ENCODE measurements around the gene RBM15B. TPM values are rescaled to one million over a fixed set of nuclear protein-coding genes. Genes with fewer than 3 reads are reported as not detected.

RBM15B gene
- total RNA-seq, 1 donor from 2014 or later, result 12.5 TPM

DNA sequence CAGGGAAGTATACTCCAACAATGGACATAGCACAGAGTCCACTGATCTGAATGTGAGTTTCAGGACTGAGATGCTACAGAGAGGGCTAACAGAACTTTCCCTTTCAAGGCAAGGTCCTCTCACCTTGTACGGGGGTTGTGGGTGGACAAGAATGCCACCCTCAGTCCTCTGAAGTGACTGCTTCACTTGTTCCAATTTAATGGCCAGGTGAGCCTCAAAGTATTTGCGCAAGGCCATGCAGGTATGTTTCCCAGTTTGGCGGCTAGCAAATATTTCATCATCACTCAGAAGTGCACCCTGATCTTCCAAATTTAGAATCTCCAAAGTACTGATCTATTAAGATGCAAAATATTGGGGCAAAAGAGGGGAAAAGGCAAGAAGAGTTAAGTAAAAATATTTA is 38.1 kb downstream of the RBM15B start:
- H3K4me3 ChIP-seq, result no peak overlapping the region

DNA sequence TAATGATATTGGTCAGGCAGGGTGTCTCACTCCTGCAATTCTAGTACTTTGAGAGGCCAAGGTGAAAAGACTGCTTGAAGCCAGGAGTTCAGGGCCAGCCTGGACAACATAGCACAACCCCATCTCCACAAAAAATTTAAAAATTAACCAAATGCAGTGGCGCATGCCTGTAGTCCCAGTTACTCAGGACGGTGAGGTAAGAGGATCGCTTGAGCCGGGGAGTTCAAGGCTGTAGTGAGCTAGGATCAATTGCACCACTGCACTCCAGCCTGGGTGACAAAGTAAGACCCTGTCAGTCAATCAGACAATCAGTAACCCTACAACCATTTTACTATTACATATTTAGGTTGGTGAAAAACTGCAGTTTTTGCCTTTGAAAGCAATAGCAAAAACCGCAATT is 43.0 kb downstream of the RBM15B start:
- H3K4me3 ChIP-seq, result no peak overlapping the region
- intact Hi-C loops (cut with micrococcal nuclease), result no loop called here
- peaks cover 6% of the 10 kb centered on the region for H3K4me1 ChIP-seq
- no peaks in the 10 kb centered on the region for H3K9me3 ChIP-seq (replicated peaks)
- H3K36me3 ChIP-seq, result peaks cover 59% of the 10 kb centered on the region
- no peak overlapping the region for H3K27ac ChIP-seq (replicated peaks)
- H3K27me3 ChIP-seq (ENCODE audit: low read depth), result no peaks in the 10 kb centered on the region
- no peak for DNase-seq
- TF ChIP-seq, protein P1, sequence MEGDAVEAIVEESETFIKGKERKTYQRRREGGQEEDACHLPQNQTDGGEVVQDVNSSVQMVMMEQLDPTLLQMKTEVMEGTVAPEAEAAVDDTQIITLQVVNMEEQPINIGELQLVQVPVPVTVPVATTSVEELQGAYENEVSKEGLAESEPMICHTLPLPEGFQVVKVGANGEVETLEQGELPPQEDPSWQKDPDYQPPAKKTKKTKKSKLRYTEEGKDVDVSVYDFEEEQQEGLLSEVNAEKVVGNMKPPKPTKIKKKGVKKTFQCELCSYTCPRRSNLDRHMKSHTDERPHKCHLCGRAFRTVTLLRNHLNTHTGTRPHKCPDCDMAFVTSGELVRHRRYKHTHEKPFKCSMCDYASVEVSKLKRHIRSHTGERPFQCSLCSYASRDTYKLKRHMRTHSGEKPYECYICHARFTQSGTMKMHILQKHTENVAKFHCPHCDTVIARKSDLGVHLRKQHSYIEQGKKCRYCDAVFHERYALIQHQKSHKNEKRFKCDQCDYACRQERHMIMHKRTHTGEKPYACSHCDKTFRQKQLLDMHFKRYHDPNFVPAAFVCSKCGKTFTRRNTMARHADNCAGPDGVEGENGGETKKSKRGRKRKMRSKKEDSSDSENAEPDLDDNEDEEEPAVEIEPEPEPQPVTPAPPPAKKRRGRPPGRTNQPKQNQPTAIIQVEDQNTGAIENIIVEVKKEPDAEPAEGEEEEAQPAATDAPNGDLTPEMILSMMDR (IDR thresholded peaks at IDR 0.05; ENCODE audit: borderline replicate concordance), result no peak

More for the DNA sequence above, 38.1 kb downstream of the RBM15B start:
- TF ChIP-seq, protein P1 (IDR thresholded peaks at IDR 0.05; ENCODE audit: borderline replicate concordance), result no peak
- no peaks in the 10 kb centered on the region for H3K27me3 ChIP-seq (ENCODE audit: low read depth)
- H3K4me1 ChIP-seq, result no peaks in the 10 kb centered on the region
- intact Hi-C loops (cut with micrococcal nuclease), result no loop called here
- no peak overlapping the region for H3K27ac ChIP-seq (replicated peaks)
- DNase-seq, result no peak
- H3K36me3 ChIP-seq, result peaks cover 79% of the 10 kb centered on the region
- H3K9me3 ChIP-seq (replicated peaks), result no peaks in the 10 kb centered on the region

DNA sequence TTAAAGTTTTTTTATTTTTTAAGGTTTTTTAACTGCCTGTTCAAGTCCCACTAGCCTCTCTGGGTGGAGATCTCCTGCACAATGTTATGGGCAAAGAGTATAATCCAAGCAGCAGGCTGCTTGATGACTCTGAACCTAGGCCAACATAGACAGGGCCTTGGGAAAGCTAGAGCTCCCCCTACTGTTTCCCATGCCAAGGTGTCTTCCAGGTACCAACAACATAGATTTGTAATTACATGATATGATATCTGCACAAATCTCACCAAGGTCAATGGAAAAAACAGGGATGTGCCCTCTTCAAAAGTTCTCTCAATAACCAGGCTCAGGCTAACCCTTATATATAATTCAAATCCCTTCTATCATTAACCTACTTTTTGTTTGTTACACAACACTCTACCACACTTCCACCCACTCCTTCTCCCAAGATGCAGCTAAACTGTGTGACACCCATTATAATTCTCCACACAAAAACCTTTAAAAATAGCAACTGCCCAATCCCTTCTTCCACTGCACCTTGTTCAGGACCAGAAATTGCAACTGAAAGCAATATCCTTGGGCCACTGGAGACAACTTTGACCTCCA is 43.8 kb downstream of the RBM15B start:
- H3K36me3 ChIP-seq, result peaks cover 59% of the 10 kb centered on the region
- intact Hi-C loops (cut with micrococcal nuclease), result no loop called here
- TF ChIP-seq, protein P1 (IDR thresholded peaks at IDR 0.05; ENCODE audit: borderline replicate concordance), result peak; percentile 70

DNA sequence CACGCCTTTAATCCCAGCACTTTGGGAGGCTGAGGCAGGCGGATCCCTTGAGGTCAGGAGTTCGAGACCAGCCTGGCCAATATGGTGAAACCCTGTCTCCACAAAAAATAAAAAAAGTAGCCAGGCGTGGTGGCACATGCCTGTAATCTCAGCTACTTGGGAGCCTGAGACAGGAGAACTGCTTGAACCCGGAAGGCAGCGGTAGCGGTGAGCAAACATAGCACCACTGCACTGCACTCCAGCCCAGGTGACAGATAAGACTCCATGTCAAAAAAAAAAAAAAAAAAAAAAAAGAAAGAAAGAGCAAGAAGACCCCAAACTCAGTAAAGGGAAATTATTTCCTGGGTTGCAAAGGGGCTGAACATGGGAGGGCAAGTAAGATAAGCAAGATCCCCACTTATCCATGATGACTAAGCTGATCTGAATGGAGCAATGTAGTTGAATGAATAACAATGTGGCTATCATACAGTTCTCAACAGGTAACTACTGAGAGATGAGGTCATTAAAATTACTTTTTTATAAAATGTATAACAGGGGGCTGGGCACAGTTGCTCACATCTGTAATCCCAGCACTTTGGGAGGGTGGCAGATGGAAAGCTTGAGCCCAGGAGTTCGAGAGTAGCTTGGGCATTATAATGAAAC is 46.0 kb downstream of the RBM15B start:
- Histone ChIP-seq H3K4me3 (no peak overlapping the region), H3K27ac (replicated peaks) (no peak overlapping the region), H3K27me3 (ENCODE audit: low read depth) (no peaks in the 10 kb centered on the region), H3K36me3 (peaks cover 59% of the 10 kb centered on the region), H3K9me3 (replicated peaks) (no peaks in the 10 kb centered on the region), H3K4me1 (peaks cover 6% of the 10 kb centered on the region)
- no peak for DNase-seq
- TF ChIP-seq, protein P1 (IDR thresholded peaks at IDR 0.05; ENCODE audit: borderline replicate concordance), result no peak
- intact Hi-C loops (cut with micrococcal nuclease), result no loop called here

More for the DNA sequence above, 43.8 kb downstream of the RBM15B start:
- Histone ChIP-seq H3K27ac (replicated peaks) (no peak overlapping the region), H3K9me3 (replicated peaks) (no peaks in the 10 kb centered on the region), H3K4me3 (no peak overlapping the region), H3K27me3 (ENCODE audit: low read depth) (no peaks in the 10 kb centered on the region), H3K4me1 (peaks cover 6% of the 10 kb centered on the region)
- DNase-seq, result no peak

DNA sequence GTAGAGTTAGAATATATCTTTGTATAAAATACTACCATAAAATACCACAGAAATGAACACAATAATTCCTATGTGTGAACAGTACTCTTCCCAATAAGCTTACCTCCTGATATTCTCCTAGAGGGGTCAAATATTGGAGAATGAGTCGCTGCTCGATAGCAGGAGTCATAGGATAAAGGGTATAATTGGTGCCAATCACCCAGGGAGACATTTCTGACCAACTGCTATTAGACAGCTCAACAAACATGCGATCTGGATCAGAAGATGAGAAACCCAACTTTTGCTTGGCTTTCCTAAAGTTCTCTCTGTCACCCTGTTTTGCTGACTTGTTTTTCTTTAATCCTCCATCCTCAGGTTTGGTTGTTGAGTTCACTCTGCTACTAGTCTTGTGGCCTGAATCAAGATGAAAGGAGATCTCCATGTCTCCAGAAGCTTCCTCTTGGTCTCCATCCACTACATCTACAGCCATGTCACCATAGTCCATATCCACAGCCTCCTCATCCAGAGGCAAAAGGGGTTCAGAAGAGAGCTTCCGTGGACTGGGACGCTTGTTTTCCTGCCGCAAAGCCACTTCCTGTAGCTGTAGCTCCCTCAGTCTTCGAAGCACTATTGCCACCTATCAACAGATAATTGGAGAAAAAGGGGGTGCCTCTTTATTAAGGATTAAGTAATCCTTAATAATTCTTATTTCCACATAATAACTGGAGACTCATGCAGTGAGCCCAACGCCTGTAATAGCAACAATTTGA is 50.4 kb downstream of the RBM15B start:
- H3K27me3 ChIP-seq (ENCODE audit: low read depth), result no peaks in the 10 kb centered on the region
- H3K9me3 ChIP-seq (replicated peaks), result no peaks in the 10 kb centered on the region
- H3K27ac ChIP-seq (replicated peaks), result no peak overlapping the region
- no peak for DNase-seq
- intact Hi-C loops (cut with micrococcal nuclease), result no loop called here
- TF ChIP-seq, protein P1 (IDR thresholded peaks at IDR 0.05; ENCODE audit: borderline replicate concordance), result no peak
- no peak overlapping the region for H3K4me3 ChIP-seq
- H3K36me3 ChIP-seq, result peaks cover 51% of the 10 kb centered on the region
- no peaks in the 10 kb centered on the region for H3K4me1 ChIP-seq

Measured in left ventricle myocardium inferior (tissue), 1 donor.